Breast epithelium (tissue), 3 donors: Measurements from ENCODE around the gene PTPN9.
"Not testable (repeated sequence)": the region's sequence is repeated elsewhere in the genome, so short reads cannot be mapped to it uniquely, and the experiment has no call there.

Experiments used
- POLR2AphosphoS5 ChIP-seq, 3 donors: sonication (generic); formaldehyde crosslinking; IDR thresholded peaks; one replicate each; pipeline ENCODE4 v1.6.1; 2017; ENCODE audit warnings: antibody characterized with exemption in 3 of 3
- TF ChIP-seq, protein P1 (sequence below), 3 donors: fragments of 450-650 bp; IDR thresholded peaks; one replicate each; pipeline ENCODE4 v1.5.1; 2016 to 2017; ENCODE audit warnings: antibody characterized with exemption in 3 of 3, mild to moderate bottlenecking in 3 of 3, moderate library complexity in 3 of 3

DNA sequence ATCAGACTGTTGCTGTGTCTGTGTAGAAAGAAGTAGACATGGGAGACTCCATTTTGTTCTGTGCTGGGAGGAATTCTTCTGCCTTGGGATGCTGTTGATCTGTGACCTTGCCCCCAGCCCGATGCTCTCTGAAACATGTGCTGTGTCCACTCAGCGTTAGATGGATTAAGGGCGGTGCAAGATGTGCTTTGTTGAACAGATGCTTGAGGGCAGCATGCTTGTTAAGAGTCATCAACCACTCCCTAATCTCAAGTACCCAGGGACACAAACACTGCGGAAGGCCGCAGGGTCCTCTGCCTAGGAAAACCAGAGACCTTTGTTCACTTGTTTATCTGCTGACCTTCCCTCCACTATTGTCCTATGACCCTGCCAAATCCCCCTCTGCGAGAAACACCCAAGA lies 19.8 kb downstream of the PTPN9 start:
- TF ChIP-seq POLR2AphosphoS5 (IDR thresholded peaks at IDR 0.05): not testable (repeated sequence)
- TF ChIP-seq, protein P1, sequence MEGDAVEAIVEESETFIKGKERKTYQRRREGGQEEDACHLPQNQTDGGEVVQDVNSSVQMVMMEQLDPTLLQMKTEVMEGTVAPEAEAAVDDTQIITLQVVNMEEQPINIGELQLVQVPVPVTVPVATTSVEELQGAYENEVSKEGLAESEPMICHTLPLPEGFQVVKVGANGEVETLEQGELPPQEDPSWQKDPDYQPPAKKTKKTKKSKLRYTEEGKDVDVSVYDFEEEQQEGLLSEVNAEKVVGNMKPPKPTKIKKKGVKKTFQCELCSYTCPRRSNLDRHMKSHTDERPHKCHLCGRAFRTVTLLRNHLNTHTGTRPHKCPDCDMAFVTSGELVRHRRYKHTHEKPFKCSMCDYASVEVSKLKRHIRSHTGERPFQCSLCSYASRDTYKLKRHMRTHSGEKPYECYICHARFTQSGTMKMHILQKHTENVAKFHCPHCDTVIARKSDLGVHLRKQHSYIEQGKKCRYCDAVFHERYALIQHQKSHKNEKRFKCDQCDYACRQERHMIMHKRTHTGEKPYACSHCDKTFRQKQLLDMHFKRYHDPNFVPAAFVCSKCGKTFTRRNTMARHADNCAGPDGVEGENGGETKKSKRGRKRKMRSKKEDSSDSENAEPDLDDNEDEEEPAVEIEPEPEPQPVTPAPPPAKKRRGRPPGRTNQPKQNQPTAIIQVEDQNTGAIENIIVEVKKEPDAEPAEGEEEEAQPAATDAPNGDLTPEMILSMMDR (IDR thresholded peaks at IDR 0.05): not testable (repeated sequence)
